RWPE1 (cell line): Measurements from ENCODE around the gene C18orf54.

Source experiments
- CTCF ChIA-PET: fragments of 350-600 bp; sonication (Branson Sonifier 250); formaldehyde crosslinking; extraction: SDS; loops from one replicate; lab custom pipeline; 2021; lab: Yijun Ruan, JAX
- POLR2A ChIA-PET: fragments of 400-600 bp; formaldehyde crosslinking; extraction: SDS; loops from one replicate; lab custom pipeline; 2020; ENCODE audit warnings: antibody characterized with exemption; ENCODE audit not compliant: low non-redundant PET; lab: Yijun Ruan, JAX
- DNase-seq: peaks from one replicate; pipeline ENCODE4 v3.0.0; 2012; ENCODE audit warnings: low spot score
- H3K27ac ChIP-seq: fragments of 450-650 bp; 2 replicates; pipeline ENCODE4 v1.5.1; 2017
- CTCF ChIP-seq: fragments of 450-650 bp; conservative IDR thresholded peaks from 2 replicates; pipeline ENCODE4 v1.5.1; 2017; ENCODE audit warnings: low read depth, mild to moderate bottlenecking

Gene C18orf54

DNA sequence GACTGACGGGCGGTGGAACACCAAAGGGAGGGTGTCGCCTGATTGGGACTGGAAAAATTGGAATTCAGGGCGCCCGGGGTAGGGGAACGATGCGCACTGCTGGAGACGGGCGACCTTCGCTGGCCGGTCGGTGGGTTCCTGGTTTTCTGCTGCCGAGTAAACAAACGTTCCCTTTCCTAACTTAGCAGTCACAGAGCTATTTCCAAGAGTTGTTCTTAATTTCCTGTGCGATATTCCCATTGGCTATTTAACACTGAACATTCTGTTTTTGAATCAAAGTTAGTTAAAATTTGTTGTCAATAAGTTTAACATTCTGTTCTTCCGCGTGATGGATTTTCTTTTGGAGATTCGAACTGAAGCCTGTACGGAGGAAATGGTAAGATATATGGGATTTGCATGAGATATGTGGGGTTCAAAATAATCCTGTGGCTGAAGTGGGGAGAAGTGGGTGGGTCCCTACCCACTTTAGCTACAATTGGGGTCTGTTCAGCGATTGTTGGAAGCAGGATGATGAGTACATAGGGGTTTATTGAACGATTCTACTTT, 862 bp downstream of the C18orf54 start:
- H3K27ac ChIP-seq, result peak overlapping the region; percentile 86
- TF ChIP-seq CTCF, result no peak
- ChIA-PET CTCF (interaction anchor here (0.6 kb wide), 1 partner anchor 624 kb away, joined by 4 read pairs; no protein-coding TSS in a partner anchor), POLR2A (no interaction called here)
- DNase-seq, result no peak

GRCh38 chr18:54359233-54359632, 1.5 kb downstream of the C18orf54 start:
- no peak for TF ChIP-seq CTCF
- DNase-seq, result no peak
- ChIA-PET POLR2A (no interaction called here), CTCF (no interaction called here)
- H3K27ac ChIP-seq, result no peak overlapping the region

DNA sequence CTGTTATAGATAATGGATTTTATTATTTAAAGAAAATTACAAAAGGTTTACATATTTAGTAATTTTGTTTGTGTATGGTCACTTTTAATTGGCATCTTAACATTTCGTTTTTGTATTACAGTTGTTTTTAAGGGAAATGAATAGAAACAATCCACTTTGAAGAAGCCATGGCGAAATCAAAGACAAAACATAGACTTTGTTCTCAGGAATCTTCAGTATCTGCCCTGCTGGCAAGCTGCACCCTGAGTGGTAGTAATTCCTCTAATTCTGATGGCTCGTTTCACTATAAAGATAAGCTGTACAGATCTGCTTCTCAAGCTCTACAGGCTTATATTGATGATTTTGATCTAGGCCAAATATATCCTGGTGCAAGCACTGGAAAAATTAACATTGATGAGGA, 2.7 kb downstream of the C18orf54 start:
- DNase-seq, result no peak
- TF ChIP-seq CTCF, result no peak
- POLR2A ChIA-PET, result no interaction called here
- no peak overlapping the region for H3K27ac ChIP-seq
- CTCF ChIA-PET, result no interaction called here

GRCh38 chr18:54378057-54378456, 20.4 kb downstream of the C18orf54 start:
- POLR2A ChIA-PET, result no interaction called here
- no peak overlapping the region for H3K27ac ChIP-seq
- CTCF ChIA-PET, result no interaction called here
- TF ChIP-seq CTCF, result no peak
- DNase-seq, result no peak

DNA sequence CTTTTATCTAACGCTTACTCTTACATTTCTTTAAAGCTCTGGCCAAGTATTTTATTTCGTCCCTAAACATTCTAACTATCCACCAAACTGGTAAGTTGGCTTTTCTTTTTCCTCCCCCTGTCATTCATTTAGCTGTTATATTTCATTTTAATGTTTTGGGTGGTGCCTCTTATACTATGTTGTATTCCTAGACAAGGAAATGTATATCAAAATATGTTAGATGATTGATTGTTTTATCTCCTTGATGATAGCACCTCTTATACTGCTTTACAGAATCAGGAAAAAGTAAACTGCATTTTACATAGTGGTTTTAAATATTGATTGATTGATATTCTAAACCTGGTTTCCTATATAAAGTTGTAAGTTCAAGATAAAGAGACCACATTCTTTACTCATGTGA, 23.9 kb downstream of the C18orf54 start:
- POLR2A ChIA-PET, result no interaction called here
- no peak overlapping the region for H3K27ac ChIP-seq
- TF ChIP-seq CTCF, result no peak
- CTCF ChIA-PET, result interaction anchor here (0.6 kb wide), 1 partner anchor 10 kb away, joined by 3 read pairs; no protein-coding TSS in a partner anchor
- no peak for DNase-seq

GRCh38 chr18:54382076-54382475, 24.4 kb downstream of the C18orf54 start:
- no peak for TF ChIP-seq CTCF
- no peak overlapping the region for H3K27ac ChIP-seq
- ChIA-PET CTCF (no interaction called here), POLR2A (no interaction called here)
- no peak for DNase-seq
